Brain microvascular endothelial cell (primary cell): ENCODE measurements around the gene WWOX.
"Not testable (repeated sequence)": the region's sequence is repeated elsewhere in the genome, so short reads cannot be mapped to it uniquely, and the experiment has no call there.

Experiments
- DNase-seq: peaks from one replicate; pipeline ENCODE4 v3.0.0-alpha.2; 2020
- H3K27ac ChIP-seq: fragments of 250-450 bp; sonication (Bioruptor Pico); 2 replicates; pipeline ENCODE4 v1.5.1; 2020; ENCODE audit warnings: mild to moderate bottlenecking, moderate library complexity
- H3K27me3 ChIP-seq: fragments of 250-450 bp; sonication (Bioruptor Pico); replicated peaks from 2 replicates; pipeline ENCODE4 v1.5.1; 2020; ENCODE audit warnings: mild to moderate bottlenecking
- H3K36me3 ChIP-seq: fragments of 250-450 bp; sonication (Bioruptor Pico); replicated peaks from 2 replicates; pipeline ENCODE4 v1.5.1; 2020; ENCODE audit warnings: mild to moderate bottlenecking
- H3K4me3 ChIP-seq: 2 replicates; pipeline ENCODE4 v1.5.1; 2011; ENCODE audit warnings: low read depth, mild to moderate bottlenecking, control low read depth, low read length, moderate library complexity
- CTCF ChIP-seq: IDR thresholded peaks from 2 replicates; pipeline ENCODE4 v1.5.1; 2011; ENCODE audit warnings: low read depth, mild to moderate bottlenecking, moderate library complexity, low read length, control low read depth, inconsistent platforms; ENCODE audit errors: missing control alignments
- in situ Hi-C: cut with HindIII; loops from 2 replicates; pipeline ENCODE4 v1.10.0; 2017; ENCODE audit warnings: low sequenced_read_pairs, low pct_ligation_motif_present

The WWOX gene

GRCh38 chr16:79253100-79253631 is 1153.7 kb downstream of the WWOX start:
- in situ Hi-C loops: no loop called here
- H3K4me3 ChIP-seq: no peak overlapping the region
- H3K27me3 ChIP-seq: no peaks in the 10 kb centered on the region
- H3K36me3 ChIP-seq: no peaks in the 10 kb centered on the region
- no peak for TF ChIP-seq CTCF
- H3K27ac ChIP-seq: no peak overlapping the region
- no peak for DNase-seq

GRCh38 chr16:79257953-79258490 is 1158.6 kb downstream of the WWOX start:
- H3K27me3 ChIP-seq: no peaks in the 10 kb centered on the region
- H3K4me3 ChIP-seq: no peak overlapping the region
- DNase-seq: no peak
- TF ChIP-seq CTCF: no peak
- H3K36me3 ChIP-seq: no peaks in the 10 kb centered on the region
- in situ Hi-C loops: no loop called here
- no peak overlapping the region for H3K27ac ChIP-seq

- in situ Hi-C loops, H3K27me3 ChIP-seq, H3K4me3 ChIP-seq, DNase-seq, H3K36me3 ChIP-seq, H3K27ac ChIP-seq: not testable (repeated sequence)
Observed at GRCh38 chr16:79260890-79261289, 1161.4 kb downstream of the WWOX start.

- TF ChIP-seq CTCF: peak; percentile 36
- H3K27ac ChIP-seq: no peak overlapping the region
- no peaks in the 10 kb centered on the region for H3K36me3 ChIP-seq
- in situ Hi-C loops: no loop called here
- no peaks in the 10 kb centered on the region for H3K27me3 ChIP-seq
- no peak for DNase-seq
- H3K4me3 ChIP-seq: no peak overlapping the region
Observed at GRCh38 chr16:79261481-79261940, 1162.1 kb downstream of the WWOX start.

- in situ Hi-C loops: no loop called here
- no peak overlapping the region for H3K27ac ChIP-seq
Observed at GRCh38 chr16:79261944-79262552, 1162.6 kb downstream of the WWOX start.

More at GRCh38 chr16:79261944-79262552, 1162.6 kb downstream of the WWOX start:
- Histone ChIP-seq H3K36me3 (no peaks in the 10 kb centered on the region), H3K4me3 (no peak overlapping the region), H3K27me3 (no peaks in the 10 kb centered on the region)
- no peak for TF ChIP-seq CTCF
- no peak for DNase-seq
